Ectodermal cell (in vitro differentiated cells): Measurements from ENCODE around the gene ZNF143.

Source experiments
- H3K27ac ChIP-seq: 2 replicates; pipeline ENCODE4 v1.7.0; 2013; ENCODE audit warnings: mild to moderate bottlenecking, low read depth, low read length; ENCODE audit not compliant: insufficient read depth, poor library complexity, severe bottlenecking
- H3K27me3 ChIP-seq: 2 replicates; pipeline ENCODE4 v1.7.0; 2013; ENCODE audit warnings: mild to moderate bottlenecking, low read length; ENCODE audit not compliant: insufficient read depth, control insufficient read depth, poor library complexity, severe bottlenecking
- H3K36me3 ChIP-seq: one replicate; pipeline ENCODE4 v1.7.0; 2013; ENCODE audit warnings: low read length; ENCODE audit not compliant: control insufficient read depth, insufficient read depth
- H3K4me1 ChIP-seq: one replicate; pipeline ENCODE4 v1.7.0; 2013; ENCODE audit warnings: low read length; ENCODE audit not compliant: control insufficient read depth, insufficient read depth
- H3K4me3 ChIP-seq: 2 replicates; pipeline ENCODE4 v1.7.0; 2013; ENCODE audit warnings: low read depth, low read length, control low read depth; ENCODE audit not compliant: insufficient read depth
- H3K9me3 ChIP-seq: 2 replicates; pipeline ENCODE4 v1.7.0; 2013; ENCODE audit warnings: mild to moderate bottlenecking, low read length, moderate library complexity; ENCODE audit not compliant: control insufficient read depth
- WGBS, 2 experiments: methylation state at CpG; one replicate each; pipeline ENCODE4 v1.1.7; 2013; ENCODE audit warnings: missing lambda C conversion rate in 2 of 2; 5-methylcytosine and 5-hydroxymethylcytosine counted together

The ZNF143 gene

GRCh38 chr11:9525116-9525515, 64.3 kb downstream of the ZNF143 start:
- 95 to 99% methylated on average over 3 of the region's 3 CpGs for WGBS, 2 experiments
- no peaks in the 10 kb centered on the region for H3K36me3 ChIP-seq
- H3K27me3 ChIP-seq, result no peaks in the 10 kb centered on the region
- no peak overlapping the region for H3K27ac ChIP-seq
- peaks cover 16% of the 10 kb centered on the region for H3K4me1 ChIP-seq
- H3K4me3 ChIP-seq, result no peak overlapping the region
- H3K9me3 ChIP-seq, result no peaks in the 10 kb centered on the region

- Histone ChIP-seq H3K36me3 (no peaks in the 10 kb centered on the region), H3K27ac (no peak overlapping the region), H3K9me3 (no peaks in the 10 kb centered on the region), H3K27me3 (no peaks in the 10 kb centered on the region), H3K4me3 (no peak overlapping the region), H3K4me1 (peaks cover 18% of the 10 kb centered on the region)
- WGBS, 2 experiments, result 92 to 95% methylated on average over 6 to 7 of the region's 8 CpGs
Observed at GRCh38 chr11:9527481-9528135, 66.8 kb downstream of the ZNF143 start.

- no CpG with 5 or more reads among the region's 1 CpG for WGBS, 2 experiments
- peaks cover 18% of the 10 kb centered on the region for H3K4me1 ChIP-seq
- no peak overlapping the region for H3K27ac ChIP-seq
- no peaks in the 10 kb centered on the region for H3K36me3 ChIP-seq
- no peaks in the 10 kb centered on the region for H3K9me3 ChIP-seq
- H3K27me3 ChIP-seq, result no peaks in the 10 kb centered on the region
- no peak overlapping the region for H3K4me3 ChIP-seq
Observed at GRCh38 chr11:9528136-9528501, 67.3 kb downstream of the ZNF143 start.

GRCh38 chr11:9528573-9529333, 67.9 kb downstream of the ZNF143 start:
- H3K4me1 ChIP-seq, result peaks cover 24% of the 10 kb centered on the region
- H3K27me3 ChIP-seq, result no peaks in the 10 kb centered on the region
- WGBS, 2 experiments, result 87 to 89% methylated on average over 11 to 12 of the region's 12 CpGs
- H3K4me3 ChIP-seq, result no peak overlapping the region
- no peaks in the 10 kb centered on the region for H3K9me3 ChIP-seq
- no peaks in the 10 kb centered on the region for H3K36me3 ChIP-seq
- H3K27ac ChIP-seq, result no peak overlapping the region

GRCh38 chr11:9529334-9529650, 68.5 kb downstream of the ZNF143 start:
- 84 to 91% methylated on average over 3 of the region's 3 CpGs for WGBS, 2 experiments
- peak overlapping the region; percentile 31 for H3K27ac ChIP-seq

GRCh38 chr11:9530020-9530621, 69.3 kb downstream of the ZNF143 start:
- H3K27ac ChIP-seq, result peak overlapping the region; percentile 40
- H3K36me3 ChIP-seq, result no peaks in the 10 kb centered on the region
- WGBS, 2 experiments, result 83 to 85% methylated on average over 9 of the region's 9 CpGs
- H3K4me3 ChIP-seq, result no peak overlapping the region
- H3K27me3 ChIP-seq, result no peaks in the 10 kb centered on the region
- H3K4me1 ChIP-seq, result peaks cover 23% of the 10 kb centered on the region
- no peaks in the 10 kb centered on the region for H3K9me3 ChIP-seq

More at GRCh38 chr11:9529334-9529650, 68.5 kb downstream of the ZNF143 start:
- Histone ChIP-seq H3K4me1 (peaks cover 21% of the 10 kb centered on the region), H3K36me3 (no peaks in the 10 kb centered on the region), H3K9me3 (no peaks in the 10 kb centered on the region), H3K4me3 (no peak overlapping the region), H3K27me3 (no peaks in the 10 kb centered on the region)

GRCh38 chr11:9530901-9531625, 70.3 kb downstream of the ZNF143 start:
- Histone ChIP-seq H3K4me1 (peaks cover 23% of the 10 kb centered on the region), H3K36me3 (no peaks in the 10 kb centered on the region), H3K27ac (no peak overlapping the region), H3K9me3 (no peaks in the 10 kb centered on the region), H3K27me3 (no peaks in the 10 kb centered on the region), H3K4me3 (no peak overlapping the region)
- 94 to 95% methylated on average over 8 of the region's 8 CpGs for WGBS, 2 experiments

- Histone ChIP-seq H3K36me3 (no peaks in the 10 kb centered on the region), H3K27me3 (no peaks in the 10 kb centered on the region), H3K4me3 (no peak overlapping the region), H3K27ac (no peak overlapping the region), H3K4me1 (peaks cover 23% of the 10 kb centered on the region), H3K9me3 (no peaks in the 10 kb centered on the region)
- WGBS, 2 experiments, result 90% methylated on average over 9 of the region's 9 CpGs
Observed at GRCh38 chr11:9533058-9533457, 72.2 kb downstream of the ZNF143 start.

- H3K4me1 ChIP-seq, result peaks cover 23% of the 10 kb centered on the region
- no peaks in the 10 kb centered on the region for H3K27me3 ChIP-seq
- no peaks in the 10 kb centered on the region for H3K9me3 ChIP-seq
- H3K4me3 ChIP-seq, result no peak overlapping the region
- no peak overlapping the region for H3K27ac ChIP-seq
- no peaks in the 10 kb centered on the region for H3K36me3 ChIP-seq
- WGBS, 2 experiments, result 69% methylated on average over 5 of the region's 5 CpGs
Observed at GRCh38 chr11:9533736-9534473, 73.1 kb downstream of the ZNF143 start.
